A673 (cell line): ENCODE data around the gene ZNF664. TPM values are rescaled to one million over a fixed set of nuclear protein-coding genes. Genes with fewer than 3 reads are reported as not detected.

Experiments
- BruUV-seq: library from RNA; stranded (reverse); fragments of 400-500 nt; replicated peaks from 2 replicates; lab custom pipeline; 2021; lab: Mats Ljungman, UMichigan
- CTCF ChIA-PET: fragments of 300-600 bp; sonication (Branson Sonifier 250); formaldehyde crosslinking; loops from one replicate; lab custom pipeline; 2022; ENCODE audit warnings: antibody characterized with exemption; lab: Charles Lee
- POLR2A ChIA-PET: fragments of 300-600 bp; sonication (Branson Sonifier 250); formaldehyde crosslinking; loops from one replicate; lab custom pipeline; 2022; ENCODE audit warnings: antibody characterized with exemption; ENCODE audit not compliant: low non-redundant PET; lab: Charles Lee
- DNase-seq: peaks from one replicate; pipeline ENCODE4 v3.0.0-alpha.2; 2015; ENCODE audit warnings: low spot score
- H3K27ac ChIP-seq: fragments of 200-600 bp; sonication (generic); 2 replicates; pipeline ENCODE4 v1.5.1; 2016; ENCODE audit warnings: mixed run types, low read depth, mild to moderate bottlenecking, mixed read lengths, antibody characterized with exemption, low read length; ENCODE audit not compliant: poor library complexity, severe bottlenecking
- H3K27me3 ChIP-seq: fragments of 200-600 bp; sonication (generic); replicated peaks from 2 replicates; pipeline ENCODE4 v1.6.1; 2017; ENCODE audit warnings: mixed run types, low read depth, mild to moderate bottlenecking, mixed read lengths, antibody characterized with exemption, low read length; ENCODE audit not compliant: insufficient read depth, poor library complexity
- H3K36me3 ChIP-seq: fragments of 200-600 bp; sonication (generic); 2 replicates; pipeline ENCODE4 v1.6.1; 2016; ENCODE audit warnings: mixed run types, mild to moderate bottlenecking, mixed read lengths, antibody characterized with exemption, low read length; ENCODE audit not compliant: insufficient read depth, poor library complexity, severe bottlenecking
- H3K4me1 ChIP-seq: fragments of 200-600 bp; sonication (generic); 2 replicates; pipeline ENCODE4 v1.6.1; 2017; ENCODE audit warnings: mixed run types, mild to moderate bottlenecking, mixed read lengths, antibody characterized with exemption, low read length; ENCODE audit not compliant: insufficient read depth, poor library complexity, severe bottlenecking
- H3K4me3 ChIP-seq: fragments of 200-600 bp; sonication (generic); 2 replicates; pipeline ENCODE4 v1.5.1; 2016; ENCODE audit warnings: low read depth, mixed run types, mild to moderate bottlenecking, mixed read lengths, low read length; ENCODE audit not compliant: poor library complexity, severe bottlenecking
- H3K9me3 ChIP-seq: fragments of 200-600 bp; sonication (generic); 2 replicates; pipeline ENCODE4 v1.6.1; 2016; ENCODE audit warnings: mixed run types, low read depth, mild to moderate bottlenecking, mixed read lengths, antibody characterized with exemption, low read length; ENCODE audit not compliant: poor library complexity, severe bottlenecking
- EZH2 ChIP-seq: fragments of 200-600 bp; sonication (generic); IDR thresholded peaks from 2 replicates; pipeline ENCODE4 v1.6.1; 2017; ENCODE audit warnings: borderline replicate concordance, low read depth, mild to moderate bottlenecking, mixed read lengths, antibody characterized with exemption, low read length; ENCODE audit not compliant: poor library complexity, severe bottlenecking
- intact Hi-C: fragments of 100-400 bp; cut with micrococcal nuclease; formaldehyde crosslinking; loops from one replicate; pipeline ENCODE4 v1.10.0; 2022; ENCODE audit not compliant: unreplicated experiment
- total RNA-seq: library from RNA; stranded (reverse); gene quantifications from 2 replicates; pipeline ENCODE4 v1.2.3, GENCODE V29; 2021
- TF ChIP-seq, protein P1 (sequence below): fragments of 300-800, 200-600 bp; sonication (generic); conservative IDR thresholded peaks from 2 replicates; pipeline ENCODE4 v1.5.1; 2017; ENCODE audit warnings: low read depth, mild to moderate bottlenecking, antibody characterized with exemption, low read length, moderate library complexity, mixed read lengths

The ZNF664 gene
- total RNA-seq, 1 experiment from 2014 or later, result 135 TPM

DNA sequence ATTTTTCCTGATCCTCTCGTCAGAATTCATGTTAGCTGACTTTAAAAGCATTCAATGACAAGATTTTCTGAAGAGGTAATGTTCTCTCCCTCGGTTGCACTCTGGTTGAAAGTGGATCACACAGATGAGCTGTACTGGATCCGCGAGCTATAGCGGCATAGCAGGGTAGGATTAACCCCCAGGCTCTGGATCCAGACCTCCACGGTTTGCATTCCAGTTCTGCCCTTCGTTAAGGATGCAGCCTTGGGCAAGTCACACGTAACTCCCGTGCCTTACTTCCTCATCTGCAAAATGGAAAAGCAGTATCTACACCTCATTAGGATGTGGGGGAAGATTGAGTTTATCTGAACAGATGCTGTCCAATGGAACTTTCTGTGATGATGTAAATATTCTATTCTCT is 14.1 kb upstream of the ZNF664 start:
- Histone ChIP-seq H3K4me3 (no peak overlapping the region), H3K9me3 (no peaks in the 10 kb centered on the region), H3K36me3 (no peaks in the 10 kb centered on the region), H3K27me3 (no peaks in the 10 kb centered on the region), H3K27ac (no peak overlapping the region), H3K4me1 (no peaks in the 10 kb centered on the region)
- ChIA-PET POLR2A (no interaction called here), CTCF (no interaction called here)
- TF ChIP-seq, protein P1, sequence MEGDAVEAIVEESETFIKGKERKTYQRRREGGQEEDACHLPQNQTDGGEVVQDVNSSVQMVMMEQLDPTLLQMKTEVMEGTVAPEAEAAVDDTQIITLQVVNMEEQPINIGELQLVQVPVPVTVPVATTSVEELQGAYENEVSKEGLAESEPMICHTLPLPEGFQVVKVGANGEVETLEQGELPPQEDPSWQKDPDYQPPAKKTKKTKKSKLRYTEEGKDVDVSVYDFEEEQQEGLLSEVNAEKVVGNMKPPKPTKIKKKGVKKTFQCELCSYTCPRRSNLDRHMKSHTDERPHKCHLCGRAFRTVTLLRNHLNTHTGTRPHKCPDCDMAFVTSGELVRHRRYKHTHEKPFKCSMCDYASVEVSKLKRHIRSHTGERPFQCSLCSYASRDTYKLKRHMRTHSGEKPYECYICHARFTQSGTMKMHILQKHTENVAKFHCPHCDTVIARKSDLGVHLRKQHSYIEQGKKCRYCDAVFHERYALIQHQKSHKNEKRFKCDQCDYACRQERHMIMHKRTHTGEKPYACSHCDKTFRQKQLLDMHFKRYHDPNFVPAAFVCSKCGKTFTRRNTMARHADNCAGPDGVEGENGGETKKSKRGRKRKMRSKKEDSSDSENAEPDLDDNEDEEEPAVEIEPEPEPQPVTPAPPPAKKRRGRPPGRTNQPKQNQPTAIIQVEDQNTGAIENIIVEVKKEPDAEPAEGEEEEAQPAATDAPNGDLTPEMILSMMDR, result no peak
- no peak for TF ChIP-seq EZH2
- intact Hi-C loops, result no loop called here
- DNase-seq, result no peak
- BruUV-seq, result no TSS peak

DNA sequence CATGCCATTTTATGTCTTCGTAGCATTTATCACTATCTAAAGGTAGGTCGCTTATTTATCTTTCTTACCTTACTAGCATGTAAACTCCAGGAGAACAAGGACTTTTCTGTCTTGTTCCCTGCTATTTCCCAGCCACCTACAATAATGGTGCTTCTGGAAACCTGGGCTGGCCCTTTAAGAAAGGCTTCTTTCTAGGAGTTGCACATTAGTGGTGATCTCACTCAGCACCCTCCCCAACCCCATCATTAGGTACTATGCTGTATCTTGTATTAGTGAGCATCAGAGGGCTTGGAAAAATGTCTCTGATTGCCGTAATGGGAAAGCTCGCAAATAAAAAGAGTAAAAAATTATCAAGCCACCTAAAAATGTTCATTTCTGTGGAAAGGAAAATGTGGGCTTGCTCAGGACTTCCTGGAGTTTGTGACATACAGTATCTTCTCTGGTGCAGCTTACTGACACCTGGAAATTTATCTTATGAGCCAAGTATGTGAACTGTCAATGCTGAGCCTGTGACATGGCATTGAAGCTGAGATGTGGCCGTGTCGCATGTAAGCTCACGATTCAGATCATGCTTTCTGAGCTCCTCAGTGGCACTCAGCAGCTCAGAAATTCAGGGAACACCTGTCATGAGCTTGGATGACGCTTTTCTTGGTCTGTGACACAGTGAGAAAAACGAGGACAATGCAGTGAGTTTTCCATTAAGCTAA is 12.8 kb upstream of the ZNF664 start:
- no peaks in the 10 kb centered on the region for H3K4me1 ChIP-seq
- no TSS peak for BruUV-seq
- CTCF ChIA-PET, result no interaction called here
- no peak overlapping the region for H3K4me3 ChIP-seq
- intact Hi-C loops, result no loop called here
- DNase-seq, result no peak
- H3K27me3 ChIP-seq, result no peaks in the 10 kb centered on the region
- no peaks in the 10 kb centered on the region for H3K9me3 ChIP-seq
- no peaks in the 10 kb centered on the region for H3K36me3 ChIP-seq
- TF ChIP-seq, protein P1, result no peak
- TF ChIP-seq EZH2, result no peak
- no peak overlapping the region for H3K27ac ChIP-seq
- POLR2A ChIA-PET, result no interaction called here

DNA sequence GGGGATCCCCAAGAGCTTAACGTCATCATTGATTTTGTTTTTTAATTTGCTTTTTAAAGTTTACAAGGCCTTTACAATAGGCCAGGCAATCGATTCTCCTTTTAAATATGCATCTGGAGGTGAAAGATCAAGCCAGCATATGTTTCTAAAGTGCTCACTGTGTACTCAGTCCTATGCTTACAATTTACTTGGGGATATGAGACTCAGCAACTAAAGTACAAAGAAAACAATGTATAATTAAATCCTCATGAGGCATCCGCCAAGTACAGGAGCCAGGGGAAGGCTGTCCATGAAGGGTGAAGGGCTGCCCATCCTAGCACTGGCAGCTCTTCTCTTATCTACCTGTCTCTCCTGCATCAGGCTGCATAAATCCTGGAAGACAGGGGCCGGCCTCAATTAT is 12.2 kb upstream of the ZNF664 start:
- H3K4me3 ChIP-seq, result no peak overlapping the region
- no peaks in the 10 kb centered on the region for H3K36me3 ChIP-seq
- no peaks in the 10 kb centered on the region for H3K27me3 ChIP-seq
- POLR2A ChIA-PET, result no interaction called here
- CTCF ChIA-PET, result no interaction called here
- TF ChIP-seq, protein P1, result no peak
- no peak for TF ChIP-seq EZH2
- no TSS peak for BruUV-seq
- no peaks in the 10 kb centered on the region for H3K9me3 ChIP-seq
- intact Hi-C loops, result no loop called here
- DNase-seq, result no peak
- H3K27ac ChIP-seq, result no peak overlapping the region
- no peaks in the 10 kb centered on the region for H3K4me1 ChIP-seq
